GM13977 (cell line): ENCODE measurements around the gene UQCRHL.

Source experiments
- DNase-seq: peaks from one replicate; pipeline ENCODE4 v3.0.0; 2012; ENCODE audit warnings: low spot score
- in situ Hi-C: fragments of 300-500 bp; cut with MboI; formaldehyde crosslinking; loops from one replicate; pipeline ENCODE4 v1.12.0; 2022; ENCODE audit warnings: low sequenced_read_pairs, low pct_unique_long_range_greater_than_20kb, mixed read lengths, inconsistent platforms; ENCODE audit not compliant: unreplicated experiment
- TF ChIP-seq, protein P1 (sequence below): IDR thresholded peaks from 2 replicates; pipeline ENCODE4 v1.5.1; 2012; ENCODE audit warnings: mild to moderate bottlenecking, control low read depth; ENCODE audit not compliant: insufficient read depth; ENCODE audit errors: extremely low read depth, missing control alignments

Gene UQCRHL

DNA sequence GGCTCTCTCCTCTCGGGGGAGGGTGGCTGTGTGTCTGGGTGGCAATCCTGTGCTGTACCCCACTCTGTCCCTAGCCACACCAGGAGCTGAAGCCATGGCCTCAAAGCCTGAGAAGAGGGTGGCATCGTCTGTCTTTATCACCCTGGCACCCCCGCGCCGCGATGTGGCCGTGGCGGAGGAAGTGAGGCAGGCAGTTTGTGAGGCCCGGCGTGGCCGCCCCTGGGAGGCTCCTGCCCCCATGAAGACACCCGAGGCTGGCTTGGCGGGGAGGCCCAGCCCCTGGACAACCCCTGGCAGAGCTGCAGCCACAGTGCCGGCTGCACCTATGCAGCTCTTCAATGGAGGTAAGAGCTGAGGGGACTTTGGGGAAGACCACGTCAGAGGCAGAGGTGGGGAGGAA is 42.6 kb downstream of the UQCRHL start:
- DNase-seq, result no peak
- TF ChIP-seq, protein P1, sequence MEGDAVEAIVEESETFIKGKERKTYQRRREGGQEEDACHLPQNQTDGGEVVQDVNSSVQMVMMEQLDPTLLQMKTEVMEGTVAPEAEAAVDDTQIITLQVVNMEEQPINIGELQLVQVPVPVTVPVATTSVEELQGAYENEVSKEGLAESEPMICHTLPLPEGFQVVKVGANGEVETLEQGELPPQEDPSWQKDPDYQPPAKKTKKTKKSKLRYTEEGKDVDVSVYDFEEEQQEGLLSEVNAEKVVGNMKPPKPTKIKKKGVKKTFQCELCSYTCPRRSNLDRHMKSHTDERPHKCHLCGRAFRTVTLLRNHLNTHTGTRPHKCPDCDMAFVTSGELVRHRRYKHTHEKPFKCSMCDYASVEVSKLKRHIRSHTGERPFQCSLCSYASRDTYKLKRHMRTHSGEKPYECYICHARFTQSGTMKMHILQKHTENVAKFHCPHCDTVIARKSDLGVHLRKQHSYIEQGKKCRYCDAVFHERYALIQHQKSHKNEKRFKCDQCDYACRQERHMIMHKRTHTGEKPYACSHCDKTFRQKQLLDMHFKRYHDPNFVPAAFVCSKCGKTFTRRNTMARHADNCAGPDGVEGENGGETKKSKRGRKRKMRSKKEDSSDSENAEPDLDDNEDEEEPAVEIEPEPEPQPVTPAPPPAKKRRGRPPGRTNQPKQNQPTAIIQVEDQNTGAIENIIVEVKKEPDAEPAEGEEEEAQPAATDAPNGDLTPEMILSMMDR, result no peak
- in situ Hi-C loops, result no loop called here

DNA sequence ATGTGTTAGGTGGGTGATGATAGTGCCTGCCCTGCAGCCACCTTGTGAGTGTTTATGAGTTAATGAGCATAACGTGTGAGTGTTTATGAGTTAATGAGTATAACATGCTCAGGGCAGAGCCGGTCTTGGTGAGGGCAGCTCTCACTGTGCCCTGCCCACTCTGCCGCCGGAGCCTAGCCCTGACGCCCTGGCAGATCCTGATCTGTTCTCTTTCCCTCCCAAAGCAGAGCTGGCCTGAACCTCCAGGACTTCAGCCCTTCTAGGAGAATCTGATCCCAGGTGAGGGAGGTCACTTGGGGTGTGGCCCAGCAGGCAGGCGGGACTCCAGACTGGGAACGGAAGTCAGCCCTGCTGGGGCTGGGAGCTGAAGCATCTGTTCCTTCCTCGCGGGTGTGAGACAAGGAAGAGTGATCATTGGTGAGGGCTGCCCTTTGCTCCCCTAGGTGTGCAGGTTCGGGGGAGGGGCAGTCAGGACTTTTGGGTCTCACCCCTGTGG is 43.1 kb downstream of the UQCRHL start:
- in situ Hi-C loops, result no loop called here
- TF ChIP-seq, protein P1, result no peak
- DNase-seq, result no peak

DNA sequence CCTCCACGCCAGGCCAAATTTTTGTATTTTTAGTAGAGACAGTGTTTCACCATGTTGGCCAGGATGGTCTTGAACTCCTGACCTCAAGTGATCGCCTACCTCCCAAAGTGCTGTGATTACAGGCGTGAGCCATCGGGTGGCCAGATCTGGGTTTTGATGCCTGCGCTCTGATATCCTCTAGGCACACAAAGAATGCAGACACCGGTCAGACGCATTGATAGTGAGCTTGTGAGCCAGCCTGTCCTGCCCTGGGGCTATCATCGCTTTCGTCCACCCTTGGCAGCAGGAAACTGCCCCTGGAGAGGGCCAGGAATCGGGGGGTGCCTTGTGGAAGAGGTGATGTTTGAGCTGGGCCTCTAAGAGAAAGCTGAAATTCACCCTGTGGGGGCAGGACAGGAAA is 44.9 kb downstream of the UQCRHL start:
- in situ Hi-C loops, result no loop called here
- peak; percentile 15 for DNase-seq

DNA sequence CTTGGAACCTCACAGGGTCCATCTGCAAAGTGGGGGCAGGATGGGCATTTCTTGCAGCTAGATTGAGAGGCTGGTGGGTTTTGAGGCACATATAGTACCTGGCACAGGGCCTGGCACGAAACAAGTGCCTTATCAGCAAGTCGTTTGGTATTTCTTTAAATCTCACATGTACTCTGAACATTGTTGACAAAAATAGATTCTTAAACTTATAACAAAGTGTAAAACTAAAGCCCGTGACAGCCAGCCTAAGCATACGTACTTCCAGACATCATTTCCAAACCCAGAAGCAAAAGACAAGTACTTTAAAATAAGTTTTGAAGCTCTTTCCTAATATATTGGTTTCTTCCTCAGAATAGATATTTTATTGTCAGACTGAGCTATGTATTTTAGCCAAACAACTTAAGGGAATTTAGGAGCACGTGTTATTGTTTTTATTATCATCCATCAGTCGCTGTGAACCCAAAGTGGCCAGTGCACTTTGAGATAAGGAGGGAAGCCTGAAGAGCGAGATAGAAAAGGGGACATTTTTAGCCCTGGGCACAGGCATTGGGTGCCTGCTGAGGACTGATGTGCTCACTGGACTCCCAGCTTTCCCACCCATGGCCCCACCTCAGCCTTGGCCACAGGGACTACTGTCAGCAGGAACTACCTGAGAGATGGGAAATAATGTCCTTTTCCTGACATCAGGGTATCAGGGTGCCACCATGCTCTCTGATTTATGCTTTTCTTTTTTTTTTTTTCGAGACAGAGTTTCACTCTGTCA is 45.9 kb downstream of the UQCRHL start:
- peak; percentile 33 for DNase-seq
- TF ChIP-seq, protein P1, result no peak

More for the DNA sequence above, 44.9 kb downstream of the UQCRHL start:
- TF ChIP-seq, protein P1, result no peak

DNA sequence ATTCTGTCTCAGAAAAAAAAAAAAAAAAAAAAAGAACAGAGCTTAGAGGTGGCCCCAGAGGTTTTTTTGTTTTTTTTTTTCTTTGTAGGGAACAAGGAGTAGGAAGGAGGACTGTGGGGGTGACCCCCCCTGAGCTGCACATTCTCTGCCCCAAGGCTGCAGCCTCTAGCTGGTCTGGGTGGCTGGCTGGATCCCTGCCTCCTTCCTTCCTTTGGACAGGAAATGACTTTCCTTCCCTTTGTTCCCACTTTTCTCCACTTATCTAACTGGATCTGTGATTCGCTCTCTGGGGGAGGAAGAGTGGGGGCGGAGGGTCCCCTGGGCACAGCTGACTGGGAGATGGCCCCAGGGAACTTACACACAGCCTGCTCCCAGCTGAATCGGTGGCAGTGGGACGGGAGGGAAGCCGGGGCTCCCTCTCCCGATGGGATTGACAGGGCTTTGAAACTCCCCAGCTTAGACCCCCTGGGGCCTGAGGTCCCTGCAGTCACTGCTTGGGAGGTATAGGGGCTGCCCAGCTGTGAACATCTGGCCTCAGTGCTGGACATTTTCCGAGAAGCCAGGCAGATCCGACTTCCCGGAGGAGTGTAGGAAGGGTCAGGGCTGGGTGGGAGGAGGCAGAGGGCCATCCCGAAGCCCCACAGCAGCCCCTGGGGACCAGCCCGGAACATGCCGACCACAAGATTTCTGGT is 46.8 kb downstream of the UQCRHL start:
- DNase-seq, result peak; percentile 36
- in situ Hi-C loops, result no loop called here

More for the DNA sequence above, 45.9 kb downstream of the UQCRHL start:
- in situ Hi-C loops, result no loop called here

DNA sequence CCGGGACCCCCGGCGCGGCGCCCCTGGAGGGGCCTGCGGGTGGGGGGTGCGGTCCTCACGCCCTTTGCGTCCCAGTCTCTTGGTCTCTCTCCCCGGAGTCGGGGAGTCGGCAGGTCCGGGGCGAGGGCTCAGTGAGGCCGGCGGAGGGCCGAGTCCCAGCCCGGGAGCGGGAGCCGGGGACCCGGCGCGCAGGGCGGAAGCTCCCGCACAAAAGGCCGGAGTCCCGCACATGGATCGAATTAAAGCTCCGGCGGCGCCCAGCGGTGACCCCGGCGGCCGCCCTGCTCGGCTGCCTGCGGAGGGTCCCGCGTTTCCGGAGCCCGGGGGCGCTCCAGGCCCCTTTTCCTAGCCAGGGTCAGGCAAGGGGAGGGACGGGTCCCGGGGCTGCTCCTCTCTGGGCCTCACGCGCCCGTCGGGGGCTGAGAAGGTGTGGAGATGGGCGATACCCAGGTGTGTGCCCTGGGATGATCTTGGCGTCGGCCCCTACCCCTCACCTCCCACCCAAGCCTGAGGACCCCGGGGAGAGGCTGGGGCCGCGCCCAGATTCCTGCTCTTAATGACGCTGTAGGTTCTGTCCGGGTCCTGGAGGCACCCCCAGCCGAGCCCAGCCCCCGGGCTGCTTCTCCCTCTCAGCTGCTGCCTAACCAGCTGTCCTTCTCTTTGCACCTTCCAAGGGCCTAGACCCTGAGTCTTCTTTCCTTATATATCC is 48.3 kb downstream of the UQCRHL start:
- in situ Hi-C loops, result no loop called here

More for the DNA sequence above, 46.8 kb downstream of the UQCRHL start:
- TF ChIP-seq, protein P1, result no peak

More for the DNA sequence above, 48.3 kb downstream of the UQCRHL start:
- DNase-seq, result peak; percentile 57
- TF ChIP-seq, protein P1, result no peak
